GM21576 (cell line): ENCODE results near the gene MAP4K4.
"Not testable (repeated sequence)": the region's sequence is repeated elsewhere in the genome, so short reads cannot be mapped to it uniquely, and the experiment has no call there.

ENCODE experiments used
- ATAC-seq: cut with Tn5 transposase; IDR thresholded peaks from one replicate; pipeline ENCODE4 v1.9.1; 2021; ENCODE audit warnings: mild to moderate bottlenecking, moderate library complexity; ENCODE audit not compliant: unreplicated experiment

MAP4K4 gene

DNA sequence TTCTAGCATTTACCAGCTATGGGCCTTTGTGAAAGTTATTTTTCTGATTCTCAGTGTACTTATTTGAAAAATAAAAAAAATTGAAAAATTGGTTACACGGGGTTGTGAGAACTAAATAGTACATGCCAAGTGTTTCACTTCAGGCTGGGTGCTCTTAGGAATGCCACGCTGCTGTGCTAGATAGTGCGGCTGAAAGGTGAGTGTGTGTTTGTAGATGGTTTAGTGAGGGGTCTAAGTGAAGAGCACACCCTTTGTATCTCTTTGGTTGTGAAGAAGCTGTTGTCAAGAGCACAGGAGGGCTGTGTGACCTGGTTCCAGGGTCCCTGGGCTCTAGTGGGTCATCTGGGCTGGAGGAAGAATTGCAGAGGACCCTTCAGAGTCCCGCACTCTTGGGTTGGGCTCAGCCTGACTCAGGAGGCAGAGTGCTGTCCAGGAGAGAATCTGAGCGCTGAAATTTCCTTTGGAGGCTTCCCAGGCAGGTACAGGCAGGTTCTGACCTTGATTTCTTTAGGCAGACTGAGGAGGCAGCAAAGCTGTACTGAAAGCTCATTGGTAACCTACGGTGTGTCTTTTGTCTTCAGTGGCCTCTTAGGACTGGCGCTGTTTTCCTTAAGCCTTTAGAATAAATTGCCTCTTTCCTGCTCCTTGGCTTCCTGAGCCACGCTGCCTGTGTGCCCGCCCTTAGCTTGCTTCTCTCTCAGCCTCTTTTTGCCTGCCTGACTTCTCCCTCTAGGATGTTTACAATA lies 44.4 kb downstream of the MAP4K4 start:
- ATAC-seq = no peak

DNA sequence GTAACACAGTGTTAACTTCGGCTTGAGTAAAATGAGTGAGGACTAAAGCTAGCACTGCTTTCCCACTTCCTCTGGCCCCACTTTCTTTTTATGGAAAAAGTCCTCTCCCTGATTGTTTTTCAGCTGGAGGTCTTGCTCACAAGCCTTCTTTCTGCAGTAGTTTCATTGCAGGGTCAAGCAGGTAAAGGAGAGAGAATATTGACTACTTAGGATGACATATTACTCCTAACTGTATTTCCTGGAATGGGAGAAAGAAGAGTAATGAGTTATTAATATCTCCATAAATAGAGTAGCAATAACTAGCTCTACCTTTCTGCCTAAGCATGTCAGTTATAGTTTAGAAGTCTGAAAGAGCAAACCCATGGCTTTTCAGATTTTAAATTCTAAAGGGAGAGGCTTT lies 45.0 kb downstream of the MAP4K4 start:
- no peak for ATAC-seq

DNA sequence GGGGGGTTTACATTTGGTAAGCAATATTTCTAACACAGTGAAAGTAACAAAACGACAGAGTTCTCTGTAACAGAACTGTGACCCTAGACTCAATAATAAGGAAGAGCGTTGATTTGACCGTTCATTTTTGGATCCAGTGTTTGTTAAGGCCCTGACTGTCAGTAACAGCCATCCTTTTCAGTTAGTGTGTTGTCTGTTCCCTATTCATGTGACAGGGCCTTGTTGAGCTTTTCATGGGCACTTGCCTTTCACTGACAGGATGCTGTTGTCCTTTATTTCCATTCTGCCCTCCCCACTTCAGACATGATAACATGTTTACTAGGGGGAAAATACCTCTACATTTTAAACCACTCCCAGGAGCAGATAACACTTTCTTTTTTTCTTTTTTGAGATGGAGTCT lies 45.8 kb downstream of the MAP4K4 start:
- ATAC-seq = no peak

DNA sequence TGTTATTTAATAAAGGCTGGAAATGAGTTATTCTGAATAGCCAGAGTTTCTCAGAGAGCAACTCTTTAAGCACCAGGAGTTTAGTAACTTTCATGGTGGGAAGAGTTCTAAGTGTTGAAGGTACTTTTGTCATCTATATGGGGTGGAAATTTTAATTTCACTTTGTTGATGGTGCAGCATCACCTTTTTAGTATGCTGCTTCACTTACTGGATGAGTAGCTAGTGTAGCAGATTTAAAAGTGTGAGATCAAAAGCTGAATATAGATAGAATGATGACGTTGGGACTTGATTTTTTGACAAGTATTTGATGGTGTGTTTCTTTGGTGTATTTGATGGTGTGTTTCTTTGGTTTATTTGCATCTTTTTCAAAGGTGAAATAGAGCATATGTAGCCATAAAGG lies 47.3 kb downstream of the MAP4K4 start:
- ATAC-seq = no peak

DNA sequence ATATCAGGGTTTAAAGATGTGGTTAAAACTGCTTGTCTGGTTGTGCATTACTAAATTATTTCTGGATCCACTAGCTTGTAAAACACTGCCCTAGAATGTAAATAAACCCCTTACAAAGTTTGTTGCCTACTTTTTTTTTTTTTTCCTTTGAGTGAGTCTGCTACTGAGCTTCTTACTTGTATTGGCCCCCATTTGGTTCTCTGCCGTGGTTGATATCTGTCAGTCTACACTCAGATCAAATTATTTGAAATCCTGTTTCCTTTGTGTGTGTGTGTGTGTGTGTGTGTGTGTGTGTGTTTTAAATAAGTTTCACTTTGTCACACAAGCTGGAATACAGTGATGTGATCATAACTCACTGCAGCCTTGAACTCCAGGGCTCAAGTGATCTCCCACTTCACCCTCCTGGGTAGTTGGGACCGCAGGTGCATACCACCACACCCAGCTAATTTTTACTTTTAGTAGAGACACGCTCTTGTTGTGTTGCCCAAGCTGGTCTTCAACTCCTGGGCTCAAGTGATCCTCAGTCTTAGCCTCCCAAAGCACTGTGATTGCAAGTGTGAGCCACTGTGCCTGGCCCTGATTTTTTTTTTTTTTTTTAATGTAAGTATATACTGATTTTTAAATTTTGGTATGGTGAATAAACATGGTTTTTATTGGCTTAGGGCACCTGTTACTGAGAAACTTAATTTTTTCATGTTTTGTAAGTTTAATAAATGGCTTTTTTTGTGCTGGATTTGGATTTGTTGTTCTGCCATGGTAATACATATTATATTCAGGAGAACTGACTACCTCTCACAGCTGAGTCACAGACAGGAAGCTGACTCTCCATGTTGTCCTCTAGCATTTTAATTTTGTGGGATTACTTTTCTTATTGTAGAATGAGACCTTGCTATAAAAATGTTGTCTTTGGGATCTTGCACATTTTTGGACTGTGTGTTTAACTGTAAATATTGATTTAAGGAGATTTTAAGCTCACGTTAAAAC lies 48.5 kb downstream of the MAP4K4 start:
- no peak for ATAC-seq

DNA sequence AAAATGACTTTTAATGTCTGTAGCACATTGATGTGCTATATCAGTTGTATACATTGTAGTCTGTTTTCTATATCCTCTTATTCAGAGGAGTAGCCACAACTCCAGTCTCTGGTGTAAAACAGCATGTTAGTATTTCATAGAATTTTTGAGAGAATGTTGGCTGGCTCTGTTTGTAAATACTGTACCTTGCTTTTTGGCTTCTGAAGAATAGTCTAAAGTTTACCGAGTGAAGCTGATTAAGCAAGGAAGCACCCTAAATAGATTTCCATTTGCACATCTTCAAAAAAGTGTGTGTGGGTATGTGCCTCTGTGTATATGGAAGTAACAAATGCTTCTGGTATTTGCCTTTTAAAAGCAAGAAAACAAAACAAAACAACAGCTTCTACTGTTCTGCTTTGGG lies 50.5 kb downstream of the MAP4K4 start:
- no peak for ATAC-seq

DNA sequence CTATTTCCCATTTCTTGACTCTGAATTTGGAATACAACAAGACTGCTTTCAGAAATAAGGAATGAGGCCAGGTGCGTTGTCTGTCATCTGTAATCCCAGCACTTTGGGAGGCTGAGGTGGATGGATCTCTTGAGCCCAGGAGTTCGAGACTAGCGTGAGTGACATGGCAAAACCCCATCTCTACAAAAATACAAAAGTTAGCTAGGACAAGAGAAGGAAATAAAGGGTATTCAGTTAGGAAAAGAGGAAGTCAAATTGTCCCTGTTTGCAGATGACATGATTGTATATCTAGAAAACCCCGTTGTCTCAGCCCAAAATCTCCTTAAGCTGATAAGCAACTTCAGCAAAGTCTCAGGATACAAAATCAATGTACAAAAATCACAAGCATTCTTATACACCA lies 51.0 kb downstream of the MAP4K4 start:
- ATAC-seq = not testable (repeated sequence)

DNA sequence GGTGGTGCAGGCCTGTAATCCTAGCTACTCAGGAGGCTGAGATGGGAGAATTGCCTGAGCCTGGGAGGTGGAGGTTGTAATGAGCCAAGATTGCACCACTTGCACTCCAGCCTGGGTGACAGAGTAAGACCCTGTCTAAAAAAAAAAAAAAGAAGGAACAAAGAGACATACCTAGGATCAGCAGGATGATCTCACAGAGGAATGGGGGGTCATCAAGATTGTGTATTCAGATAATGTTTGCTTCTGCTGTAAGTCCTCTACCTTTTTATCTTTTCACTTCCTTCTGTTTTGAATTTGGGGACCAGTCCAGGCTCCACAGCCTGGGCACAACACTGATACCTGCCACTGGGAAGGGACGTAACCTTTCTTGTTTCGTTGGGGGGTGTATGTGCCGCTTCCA lies 53.2 kb downstream of the MAP4K4 start:
- ATAC-seq = no peak

DNA sequence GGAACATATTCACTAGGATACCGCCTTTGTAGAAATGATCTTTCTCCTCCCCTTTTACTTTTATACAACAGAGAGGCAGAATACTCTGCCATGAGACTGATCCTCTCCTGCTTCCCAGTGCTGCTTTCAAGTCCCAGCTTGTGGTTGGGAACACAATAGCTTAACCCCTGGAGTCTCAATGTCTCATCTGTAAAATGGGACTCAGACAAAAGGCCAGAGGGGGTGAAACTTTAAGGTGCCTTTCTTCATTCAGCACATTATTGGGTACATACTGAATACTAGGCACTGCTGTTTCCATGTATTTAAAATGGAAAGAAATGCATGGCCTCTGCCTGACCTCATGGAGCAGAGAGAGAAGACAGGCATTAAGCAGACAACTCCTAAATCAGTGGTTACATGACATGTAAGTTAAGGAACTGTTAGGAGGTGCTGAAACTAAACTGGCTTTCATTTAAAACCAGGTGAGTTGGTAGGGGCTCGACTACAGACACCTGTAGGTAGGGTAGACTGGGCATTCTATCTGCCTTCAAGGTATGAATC lies 53.8 kb downstream of the MAP4K4 start:
- ATAC-seq = no peak

DNA sequence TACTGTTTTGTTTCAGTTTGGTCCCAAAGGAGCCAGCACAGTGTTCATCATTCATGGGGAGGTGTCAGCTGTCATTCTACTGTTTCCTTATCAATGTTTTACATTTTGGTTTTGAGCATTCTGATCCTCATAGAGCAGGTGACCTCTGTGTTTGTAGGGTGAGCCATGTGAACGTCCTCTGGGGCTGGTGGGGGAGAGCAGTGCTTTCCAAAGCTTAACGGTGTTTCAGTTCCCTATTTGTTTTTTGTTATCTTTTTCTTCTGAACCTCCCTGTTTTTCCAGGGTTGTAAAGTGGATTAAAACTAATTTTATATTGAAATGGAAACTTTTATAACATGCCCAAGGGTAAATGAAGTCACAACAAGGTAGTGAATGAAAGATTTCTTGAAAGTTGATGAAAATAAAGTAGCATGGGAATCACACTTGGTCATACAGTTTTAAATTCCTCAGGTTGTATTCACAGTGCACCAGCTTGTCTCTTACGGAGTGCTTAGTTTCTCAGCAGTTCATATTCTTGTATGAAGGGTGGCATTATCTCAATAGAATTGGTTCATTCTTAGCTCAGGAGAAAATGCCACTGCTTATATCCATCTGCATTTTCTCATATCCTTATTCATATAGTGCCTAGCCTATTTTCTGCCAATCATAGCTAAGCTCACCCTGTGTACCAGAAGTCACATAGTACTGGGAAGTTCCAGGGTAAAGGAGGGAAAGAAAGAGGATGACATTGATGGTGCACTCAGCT lies 54.5 kb downstream of the MAP4K4 start:
- peak; percentile 68 for ATAC-seq

DNA sequence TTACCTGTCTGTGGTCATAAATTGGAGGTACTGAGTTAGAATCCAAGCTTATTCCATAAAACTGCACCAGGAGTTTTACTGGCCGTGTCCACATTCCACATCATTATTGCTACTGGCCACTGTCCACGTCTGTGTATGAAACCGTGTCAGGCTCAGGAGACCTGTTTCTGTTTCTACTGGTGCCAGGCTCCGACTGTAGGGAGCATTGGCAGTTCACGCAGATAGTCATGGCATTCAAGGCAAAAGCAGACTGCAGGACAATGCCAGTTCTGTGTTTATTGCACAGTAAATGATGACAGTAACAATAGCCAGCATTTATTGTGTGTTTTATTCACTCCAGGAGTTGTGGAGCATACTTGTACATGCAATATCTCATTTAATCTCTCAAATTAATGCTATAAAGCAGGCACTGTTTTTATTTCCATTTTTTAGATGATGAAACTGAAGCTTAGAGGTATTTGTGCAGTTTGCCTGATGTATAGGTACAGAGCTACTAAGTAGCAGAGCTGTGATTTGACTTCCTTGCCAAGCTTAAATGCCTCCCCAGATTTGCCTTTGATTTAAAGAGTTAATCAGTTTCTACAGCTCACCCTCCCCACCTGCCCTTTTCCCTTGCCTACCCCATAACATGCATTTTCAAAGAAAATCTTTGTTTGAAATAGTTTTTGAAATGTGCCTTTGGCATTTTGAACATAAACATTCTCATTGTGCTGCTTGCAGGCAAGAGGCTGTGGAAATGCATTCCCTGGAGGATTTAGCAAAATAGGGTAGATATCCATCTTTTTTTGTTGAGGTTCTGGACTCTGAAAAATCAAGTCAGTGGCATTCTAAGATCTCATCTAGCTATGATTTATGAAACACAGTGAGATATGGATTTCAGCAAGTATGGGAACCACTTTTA lies 55.5 kb downstream of the MAP4K4 start:
- ATAC-seq = no peak

DNA sequence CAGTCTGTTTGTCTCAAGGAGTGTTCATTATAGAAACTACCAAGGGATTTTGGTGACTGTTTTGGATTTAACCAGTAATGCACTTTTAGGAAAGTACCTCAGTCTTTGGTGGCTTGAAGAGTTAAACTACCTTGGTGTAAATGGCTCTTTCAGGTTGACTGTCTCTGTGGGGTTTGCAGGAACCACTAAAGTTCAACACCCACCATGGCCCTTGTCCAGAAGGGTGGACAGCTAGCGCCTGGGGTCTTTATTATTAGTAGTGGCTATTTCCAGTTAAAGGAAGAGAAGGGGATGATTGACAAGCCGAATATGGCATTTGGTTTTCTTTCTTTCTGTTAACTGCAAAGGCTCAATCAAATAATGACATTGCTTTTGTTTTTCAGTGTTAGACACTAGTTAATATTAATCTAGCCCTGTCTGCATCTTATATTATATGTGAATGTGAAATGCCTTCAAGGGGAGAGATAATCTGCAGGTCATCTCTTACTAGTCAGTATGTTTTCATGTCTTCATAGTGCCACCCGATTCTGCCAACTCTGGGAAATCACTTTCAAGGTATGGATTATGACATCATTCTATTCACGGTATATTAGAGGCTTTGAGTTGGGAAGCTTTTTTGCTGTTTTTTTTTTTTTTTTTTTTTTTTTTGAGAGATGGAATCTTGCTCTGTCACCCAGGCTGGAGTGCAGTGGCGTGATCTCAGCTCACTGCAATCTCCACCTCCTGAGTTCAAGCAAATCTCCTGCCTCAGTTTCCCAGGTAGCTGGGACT lies 56.4 kb downstream of the MAP4K4 start:
- no peak for ATAC-seq

DNA sequence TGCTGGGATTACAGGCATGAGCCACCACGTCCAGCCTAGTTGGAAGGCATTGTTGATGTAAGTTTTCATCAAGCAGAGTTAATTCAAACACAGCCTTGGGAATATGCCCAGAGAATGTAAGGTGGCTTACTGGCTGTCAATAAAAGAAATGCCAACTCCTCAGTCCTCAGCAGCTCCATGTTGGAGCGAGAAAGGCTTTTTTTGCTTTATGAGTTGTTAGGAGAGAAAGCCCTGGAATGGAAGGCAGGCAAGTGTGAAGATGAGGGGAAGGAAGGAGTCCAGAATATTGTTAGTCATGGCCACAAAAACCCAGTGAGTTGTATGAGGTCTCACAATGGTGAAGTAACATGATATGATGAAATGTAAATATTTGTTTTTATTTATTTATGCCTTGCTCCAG lies 57.1 kb downstream of the MAP4K4 start:
- no peak for ATAC-seq

DNA sequence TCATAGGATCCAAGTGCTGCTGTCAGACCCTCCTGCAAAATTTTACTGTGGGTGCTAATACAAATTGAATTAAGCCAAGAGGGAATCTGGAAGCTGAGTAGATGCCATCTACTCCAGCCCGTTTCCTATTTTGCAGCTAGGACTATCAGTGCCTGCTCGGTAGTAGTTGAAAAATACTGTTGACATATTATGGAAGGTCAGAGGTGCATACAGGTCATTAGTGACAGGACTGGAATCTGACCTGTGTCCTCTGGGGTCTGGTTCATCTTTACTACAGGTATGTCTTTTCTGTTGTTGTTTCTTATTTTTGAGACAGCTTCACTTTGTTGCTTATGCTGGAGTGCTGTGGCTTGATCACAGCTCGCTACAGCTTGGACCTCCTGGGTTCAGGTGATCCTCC lies 58.8 kb downstream of the MAP4K4 start:
- ATAC-seq = no peak

DNA sequence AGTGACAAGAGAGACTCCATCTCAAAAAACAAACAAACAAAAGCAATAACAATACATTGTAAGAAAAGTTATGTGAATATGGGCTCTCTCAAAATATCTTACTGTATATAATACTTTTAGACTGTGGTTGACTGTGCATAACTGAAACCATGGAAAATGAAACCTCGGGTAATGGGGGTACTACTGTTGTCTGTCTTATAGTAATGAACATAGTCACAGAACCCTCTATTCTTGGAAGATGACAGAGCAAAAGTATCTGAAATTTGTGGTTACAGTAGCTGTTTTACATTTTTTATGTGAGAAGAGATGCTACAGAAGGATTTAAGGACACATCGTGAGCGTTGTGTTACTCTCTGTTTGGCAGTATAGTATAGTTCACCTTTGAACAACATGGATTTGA lies 60.5 kb downstream of the MAP4K4 start:
- no peak for ATAC-seq

DNA sequence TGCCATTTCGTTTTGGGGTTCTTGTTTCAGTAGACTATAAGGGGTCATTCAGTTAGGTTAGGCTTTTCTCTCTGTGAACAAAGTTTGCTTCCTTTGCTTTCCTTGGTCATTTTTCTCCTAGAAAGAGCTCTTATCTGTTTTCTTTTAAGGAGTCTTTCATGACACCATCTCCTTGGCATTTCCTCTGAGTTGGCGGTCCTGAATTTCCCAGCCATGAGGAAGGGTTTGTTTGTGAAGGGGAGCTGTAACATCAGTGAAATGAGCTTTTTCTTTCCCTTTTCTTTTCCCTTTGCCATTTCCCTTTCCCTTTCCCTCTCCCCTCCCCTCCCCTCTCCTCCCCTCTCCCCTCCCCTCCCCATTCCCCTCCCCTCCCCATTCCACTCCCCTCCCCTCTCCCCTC lies 61.7 kb downstream of the MAP4K4 start:
- no peak for ATAC-seq

DNA sequence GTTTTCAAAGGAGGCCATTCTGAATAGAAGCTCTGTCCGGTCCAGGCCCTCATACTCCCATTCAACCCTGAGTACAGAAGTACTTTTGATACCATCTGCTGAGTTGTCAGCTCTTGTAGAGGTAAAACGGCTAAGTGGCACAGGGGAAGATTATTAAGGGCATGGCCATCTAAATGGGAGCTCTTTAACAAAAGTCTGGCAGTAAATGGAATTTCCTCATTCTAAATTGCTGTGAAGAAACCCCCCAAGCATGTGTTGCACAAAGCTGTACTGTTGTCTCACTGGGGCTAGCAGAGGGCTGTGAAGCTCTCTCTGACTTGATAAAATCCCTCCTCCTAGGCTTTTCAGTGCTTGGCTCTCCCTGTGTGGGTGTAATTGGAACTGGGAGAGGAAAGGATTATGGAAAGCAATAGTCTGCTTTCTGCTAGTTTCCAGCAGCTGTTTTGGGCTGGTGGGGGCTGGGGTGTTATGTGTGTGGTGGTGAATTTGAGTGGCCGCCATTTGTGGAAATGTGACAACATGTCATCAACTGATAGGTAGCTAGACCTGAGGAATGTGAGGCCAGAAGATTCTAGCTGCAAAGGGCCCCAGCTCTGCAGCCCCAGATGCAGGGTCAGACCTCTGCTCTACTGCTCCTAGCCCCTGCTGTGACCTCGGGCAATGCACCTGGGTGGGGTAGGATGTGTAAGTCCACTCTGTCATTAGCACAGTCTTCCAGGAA lies 65.1 kb downstream of the MAP4K4 start:
- no peak for ATAC-seq

DNA sequence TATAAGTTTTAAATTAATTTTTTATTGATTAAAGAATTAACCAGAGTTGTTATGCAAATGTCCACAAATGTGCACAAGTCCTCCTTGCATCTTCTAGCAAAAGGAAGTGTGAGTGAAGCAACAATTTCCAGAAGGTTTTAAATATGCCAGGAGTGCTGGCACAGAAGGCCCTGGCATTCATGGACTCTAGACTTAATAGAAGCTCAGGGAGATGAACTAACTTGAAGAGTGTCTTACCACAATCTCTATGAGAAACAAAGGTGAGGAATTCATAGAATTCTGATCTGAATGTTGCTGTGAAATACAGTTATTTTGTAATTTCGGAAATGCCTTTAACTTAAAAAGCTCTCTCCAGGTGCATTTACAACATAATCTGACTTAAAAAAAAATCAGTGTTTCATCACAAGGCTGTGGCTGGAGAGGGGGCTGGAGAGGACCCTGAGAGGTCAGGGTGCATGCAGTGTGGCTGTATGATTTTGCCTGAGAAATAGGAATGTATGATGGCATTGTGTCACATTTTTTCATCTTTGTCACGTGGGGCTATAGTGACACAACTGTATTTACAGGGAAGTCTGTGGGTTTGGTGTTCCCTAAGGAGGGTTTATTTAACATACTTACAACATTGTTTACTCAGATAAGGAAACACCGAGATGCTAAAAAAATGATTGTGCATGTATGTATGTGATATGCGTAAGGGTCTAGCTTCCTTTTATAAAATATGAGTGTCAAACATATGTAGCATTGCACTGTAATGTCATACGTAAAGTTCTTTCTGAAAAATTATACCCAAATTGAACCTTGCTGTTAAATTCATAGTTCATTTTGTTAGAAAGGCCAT lies 66.2 kb downstream of the MAP4K4 start:
- no peak for ATAC-seq
